ENCODE measurements around the gene LRRC47.
"Not testable (repeated sequence)": the region's sequence is repeated elsewhere in the genome, so short reads cannot be mapped to it uniquely, and the experiment has no call there.

LRRC47 gene

DNA sequence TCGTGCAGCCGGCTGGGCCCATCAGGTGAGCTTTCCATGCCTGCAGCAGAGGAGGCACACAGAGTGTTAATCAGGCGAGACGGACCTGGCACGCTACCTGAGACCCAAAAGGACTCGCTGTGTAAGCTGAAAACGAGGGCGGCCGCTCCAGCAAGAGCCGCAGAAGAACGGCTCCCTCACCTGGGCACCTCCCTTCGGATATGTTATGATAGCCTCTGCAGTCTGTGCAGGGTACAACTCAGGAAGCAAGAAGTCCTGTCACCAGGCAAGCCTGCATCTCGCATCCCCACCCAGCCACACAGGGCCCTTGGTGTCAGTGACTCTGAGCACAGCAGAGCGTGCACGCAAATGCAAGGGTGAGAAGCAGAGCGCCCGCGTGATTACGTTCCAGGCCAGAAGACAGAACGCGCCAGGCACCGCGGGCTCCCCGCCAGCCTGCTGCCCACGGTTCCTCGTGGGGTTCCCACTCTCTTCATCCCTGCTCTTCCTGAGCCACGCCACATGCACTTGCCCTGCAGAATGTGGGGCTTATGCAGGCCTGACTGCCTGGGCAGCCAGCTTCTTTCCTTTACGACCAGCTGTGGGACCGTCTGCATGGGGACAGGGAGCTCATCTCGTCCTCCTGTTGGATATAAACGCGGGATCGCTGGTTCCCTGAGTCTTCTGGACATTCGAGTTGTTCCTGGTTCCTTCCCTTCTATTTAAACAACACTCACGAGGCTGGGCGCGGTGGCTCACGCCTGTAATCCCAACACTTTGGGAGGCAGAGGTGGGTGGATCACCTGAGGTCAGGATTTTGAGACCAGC, 20.2 kb upstream of the LRRC47 start:
- in situ Hi-C loops (cut with MboI; ENCODE audit: low sequenced_read_pairs), result no loop called here

DNA sequence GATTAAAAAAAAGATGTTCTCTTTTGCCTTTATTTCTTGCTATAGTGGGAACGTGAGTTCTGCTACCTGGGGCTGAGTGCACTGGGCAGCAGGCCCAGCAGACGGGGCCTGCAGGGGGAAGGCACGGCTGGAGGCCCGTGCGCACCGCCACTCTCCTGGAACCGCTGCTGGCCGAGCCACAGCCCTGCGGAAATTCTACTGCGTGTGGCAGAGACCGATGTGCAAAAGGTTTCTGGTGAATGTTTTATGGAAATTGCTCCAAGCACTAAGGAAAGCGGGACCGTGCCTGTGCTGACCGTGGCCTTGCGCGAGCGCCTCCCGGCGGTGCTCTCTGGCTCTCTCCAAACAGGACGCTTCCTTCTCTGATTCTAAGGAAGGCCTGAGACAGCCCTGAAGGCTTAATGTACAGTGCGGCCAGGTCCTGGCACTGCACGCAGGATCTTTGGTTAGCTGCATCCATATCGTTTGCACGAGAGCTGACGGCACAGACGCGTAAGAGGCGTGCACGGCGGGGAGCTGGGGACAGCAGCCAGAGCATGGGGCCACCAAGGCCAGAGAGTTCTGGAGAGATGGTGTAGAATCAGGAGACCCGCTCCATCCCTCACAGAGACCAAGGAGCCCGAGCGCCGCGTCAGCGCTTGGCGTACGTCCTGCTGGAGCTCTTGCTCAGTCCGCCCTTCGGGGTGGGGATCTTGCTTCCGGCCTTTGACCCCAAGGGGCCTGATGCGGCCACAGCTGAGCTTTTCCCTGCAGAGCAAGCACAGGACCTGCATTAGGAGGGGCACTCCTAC, 18.7 kb upstream of the LRRC47 start:
- in situ Hi-C loops (cut with MboI; ENCODE audit: low sequenced_read_pairs), result no loop called here

DNA sequence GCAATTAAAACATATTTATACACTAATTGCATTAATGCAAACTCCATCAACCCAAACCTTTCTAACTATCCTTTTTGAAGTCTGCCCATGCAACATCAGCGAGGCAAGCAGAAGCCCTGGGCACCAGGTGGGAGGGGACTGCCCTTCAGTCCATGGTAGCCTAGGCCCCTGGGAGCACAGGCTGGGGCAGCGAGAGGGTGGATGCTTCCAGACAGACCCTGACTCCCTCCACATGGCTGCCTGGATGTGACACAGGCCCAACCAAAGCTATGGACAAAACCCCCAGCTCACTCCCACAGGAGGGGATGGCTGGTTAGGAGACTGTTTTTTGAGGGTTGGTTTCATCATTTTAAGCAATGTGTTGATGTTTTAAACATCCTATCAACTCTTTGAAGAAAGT, 17.8 kb upstream of the LRRC47 start:
- in situ Hi-C loops (cut with MboI; ENCODE audit: low sequenced_read_pairs), result no loop called here

GRCh38 chr1:3811595-3811911, 15.3 kb upstream of the LRRC47 start:
- in situ Hi-C loops (cut with MboI; ENCODE audit: low sequenced_read_pairs), result no loop called here

DNA sequence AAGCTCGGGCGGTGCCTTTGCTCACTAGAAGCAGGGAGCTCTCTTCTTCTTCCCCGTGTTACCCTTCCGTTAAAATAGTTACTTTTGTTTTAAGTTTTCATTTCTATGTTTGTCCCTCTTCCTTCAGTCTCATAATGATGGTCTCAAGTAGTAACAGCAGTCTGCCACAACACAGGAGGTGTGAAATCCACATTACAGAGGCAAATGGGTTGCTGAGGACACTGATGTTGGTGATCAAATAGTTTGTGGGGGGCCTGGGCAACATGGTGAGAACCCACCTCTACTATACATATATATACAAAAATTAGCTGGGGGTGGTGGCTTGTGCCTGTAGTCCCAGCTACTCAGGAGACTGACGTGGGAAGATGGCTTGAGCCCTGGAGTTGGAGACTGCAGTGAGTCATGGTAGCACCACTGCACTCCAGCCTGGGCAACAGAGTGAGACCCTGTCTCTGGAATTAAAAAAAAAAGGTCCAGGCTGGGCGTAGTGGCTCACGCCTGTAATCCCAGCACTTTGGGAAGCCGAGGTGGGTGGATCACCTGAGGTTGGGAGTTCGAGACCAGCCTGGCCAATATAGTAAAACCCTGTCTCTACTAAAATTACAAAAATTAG, 14.0 kb upstream of the LRRC47 start:
- in situ Hi-C loops (cut with MboI; ENCODE audit: low sequenced_read_pairs), result not testable (repeated sequence)

GRCh38 chr1:3809680-3810079, 13.4 kb upstream of the LRRC47 start:
- in situ Hi-C loops (cut with MboI; ENCODE audit: low sequenced_read_pairs), result no loop called here

GRCh38 chr1:3807769-3808168, 11.5 kb upstream of the LRRC47 start:
- in situ Hi-C loops (cut with MboI; ENCODE audit: low sequenced_read_pairs), result no loop called here

GRCh38 chr1:3805038-3805437, 8.7 kb upstream of the LRRC47 start:
- in situ Hi-C loops (cut with MboI; ENCODE audit: low sequenced_read_pairs), result no loop called here

DNA sequence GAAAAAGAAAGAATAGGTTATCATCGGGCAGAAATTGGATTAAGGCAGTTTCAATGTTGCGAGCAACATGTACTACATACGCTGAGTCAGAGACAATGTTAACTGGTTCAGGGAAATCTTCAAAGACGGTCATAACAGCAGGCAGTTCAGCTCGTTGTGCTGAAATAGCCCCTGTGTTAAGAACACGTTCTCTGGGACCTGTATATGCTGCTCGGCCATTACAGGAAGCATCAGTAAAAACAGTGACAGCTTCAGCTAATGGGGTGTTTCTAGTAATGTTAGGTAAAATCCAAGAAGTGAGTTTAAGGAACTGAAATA, 8.3 kb upstream of the LRRC47 start:
- in situ Hi-C loops (cut with MboI; ENCODE audit: low sequenced_read_pairs), result not testable (repeated sequence)

GRCh38 chr1:3803905-3804626, 7.8 kb upstream of the LRRC47 start:
- in situ Hi-C loops (cut with MboI; ENCODE audit: low sequenced_read_pairs), result no loop called here

DNA sequence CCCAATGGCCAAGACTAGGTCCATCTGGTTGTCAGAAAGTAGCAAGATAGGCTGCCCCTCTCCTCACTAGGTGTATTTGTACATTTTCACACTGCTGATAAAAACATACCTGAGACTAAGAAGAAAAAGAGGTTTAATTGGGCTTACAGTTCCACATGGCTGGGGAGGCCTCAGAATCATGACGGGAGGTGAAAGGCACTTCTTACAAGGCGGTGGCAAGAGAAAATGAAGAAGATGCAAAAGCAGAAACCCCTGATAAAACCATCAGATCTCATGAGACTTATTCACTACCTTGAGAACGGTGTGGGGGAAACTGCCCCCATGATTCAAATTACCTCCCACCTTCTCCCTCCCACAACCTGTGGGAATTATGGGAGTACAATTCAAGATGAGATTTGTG, 4.5 kb upstream of the LRRC47 start:
- in situ Hi-C loops (cut with MboI; ENCODE audit: low sequenced_read_pairs), result not testable (repeated sequence)

GRCh38 chr1:3799976-3800685, 3.8 kb upstream of the LRRC47 start:
- in situ Hi-C loops (cut with MboI; ENCODE audit: low sequenced_read_pairs), result no loop called here

DNA sequence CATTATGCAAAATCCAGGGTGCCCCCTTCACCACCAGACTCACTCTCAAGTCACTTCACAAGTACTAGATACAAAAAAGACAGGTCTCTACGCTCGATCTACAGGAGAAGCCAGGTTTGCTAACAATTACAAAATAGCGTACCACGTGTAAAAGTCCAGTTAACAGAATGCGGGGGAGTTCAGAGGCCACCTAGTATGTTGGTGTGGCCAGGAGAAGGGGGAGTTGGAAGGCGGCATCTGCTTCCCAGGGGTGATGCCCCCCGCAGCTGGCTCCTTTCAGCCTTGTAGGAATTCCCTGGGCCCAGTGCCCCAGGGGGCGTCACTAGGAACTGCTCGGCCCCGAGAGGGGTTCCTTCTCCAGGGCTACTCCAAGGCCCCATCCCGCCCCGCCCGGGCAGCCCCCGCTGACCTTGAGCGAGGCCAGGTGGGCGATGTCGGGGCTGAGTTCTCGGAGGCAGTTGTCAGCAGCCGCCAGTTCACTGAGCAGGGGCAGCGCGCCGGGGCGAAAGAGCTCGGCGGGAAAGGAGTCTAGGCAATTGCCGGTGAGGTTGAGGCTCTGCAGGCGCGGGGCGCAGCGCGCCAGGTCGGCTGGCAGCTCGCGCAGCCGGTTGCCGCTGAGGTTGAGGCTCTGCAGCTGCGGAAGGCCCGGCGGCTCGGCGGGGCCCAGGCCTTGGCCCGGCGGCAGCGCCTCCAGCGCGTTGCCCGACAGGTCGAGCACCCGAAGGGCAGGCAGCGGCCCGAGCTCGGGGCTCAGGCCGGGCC, 664 bp downstream of the LRRC47 start:
- in situ Hi-C loops (cut with MboI; ENCODE audit: low sequenced_read_pairs), result no loop called here

DNA sequence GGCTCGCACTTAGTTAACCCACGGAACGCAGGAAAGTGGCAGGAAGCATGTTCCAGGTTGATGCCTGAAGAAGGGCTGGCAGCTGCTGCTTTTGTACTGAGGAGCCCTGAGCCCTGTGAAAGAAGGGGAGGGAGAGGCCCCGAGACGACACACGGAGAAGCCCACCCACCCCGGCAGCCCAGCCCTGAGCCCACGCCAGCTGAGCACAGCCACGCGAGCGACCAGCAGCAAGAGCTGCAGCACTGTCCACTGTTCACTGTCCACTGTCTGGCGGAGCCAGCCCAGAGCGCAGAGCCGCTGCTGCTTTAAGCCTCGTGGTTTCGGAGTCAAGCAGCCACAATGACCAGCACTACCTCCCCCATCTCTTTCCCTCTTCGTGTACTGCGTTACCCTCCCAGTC, 5.3 kb downstream of the LRRC47 start:
- in situ Hi-C loops (cut with MboI; ENCODE audit: low sequenced_read_pairs), result no loop called here

- in situ Hi-C loops (cut with MboI; ENCODE audit: low sequenced_read_pairs), result no loop called here
Observed at GRCh38 chr1:3790500-3790923, 5.8 kb downstream of the LRRC47 start.

GRCh38 chr1:3789421-3790300, 6.6 kb downstream of the LRRC47 start:
- in situ Hi-C loops (cut with MboI; ENCODE audit: low sequenced_read_pairs), result no loop called here

GRCh38 chr1:3788756-3789420, 7.4 kb downstream of the LRRC47 start:
- in situ Hi-C loops (cut with MboI; ENCODE audit: low sequenced_read_pairs), result no loop called here

- in situ Hi-C loops (cut with MboI; ENCODE audit: low sequenced_read_pairs), result no loop called here
Observed at GRCh38 chr1:3787745-3788605, 8.3 kb downstream of the LRRC47 start.
